Suprapubic skin (tissue), 3 donors: Measurements from ENCODE around the gene PLXDC1.

Experiments used
- CTCF ChIP-seq, 2 donors: fragments of 200-600 bp in 1 of 2; fragments of 450-650 bp in 1 of 2; sonication (generic) in 1 of 2; IDR thresholded peaks; one replicate each; pipeline ENCODE4 v1.5.1; 2016 to 2019; ENCODE audit warnings: antibody characterized with exemption in 2 of 2, mild to moderate bottlenecking in 1 of 2, moderate library complexity in 1 of 2
- POLR2AphosphoS5 ChIP-seq, 3 donors: sonication (generic); formaldehyde crosslinking; IDR thresholded peaks; one replicate each; pipeline ENCODE4 v1.6.1; 2017; ENCODE audit warnings: antibody characterized with exemption in 3 of 3

- no peak for TF ChIP-seq CTCF (IDR thresholded peaks at IDR 0.05)
- no peak for TF ChIP-seq POLR2AphosphoS5 (IDR thresholded peaks at IDR 0.05)
These were observed 665 bp downstream of the PLXDC1 start for GRCh38 chr17:39150795-39151149.
